Kasumi-1 (cell line): ENCODE data around the gene POLR1H.

Source experiments
- DNase-seq, 2 experiments: peaks; one replicate each; lab custom pipeline; 2025; lab: John Stamatoyannopoulos, UW

The POLR1H gene

DNA sequence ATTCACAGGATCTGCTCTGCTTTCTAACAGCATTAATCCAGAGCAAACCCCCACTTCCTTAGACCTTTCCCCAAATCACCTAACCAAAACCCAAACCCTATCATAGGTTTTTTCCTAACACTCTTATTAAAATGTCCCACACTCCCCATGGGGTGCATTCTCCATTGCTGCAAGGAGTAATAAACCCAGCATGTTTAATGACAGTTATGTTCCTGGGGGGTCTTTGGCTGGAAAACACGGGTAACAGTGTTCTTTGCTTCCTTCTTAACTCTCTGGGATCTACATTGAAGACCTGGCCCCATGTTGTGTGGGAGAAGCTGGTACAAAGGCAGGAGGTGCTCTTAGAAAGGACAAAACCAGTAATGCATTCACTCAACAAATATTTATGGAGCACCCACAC, 35.8 kb downstream of the POLR1H start:
- no peak for DNase-seq

- DNase-seq, result no peak
Observed at GRCh38 chr6:30097902-30098768, 37.1 kb downstream of the POLR1H start.

GRCh38 chr6:30100154-30100553, 39.1 kb downstream of the POLR1H start:
- DNase-seq, result no peak

- no peak for DNase-seq
Observed at GRCh38 chr6:30100585-30101443, 39.7 kb downstream of the POLR1H start.

DNA sequence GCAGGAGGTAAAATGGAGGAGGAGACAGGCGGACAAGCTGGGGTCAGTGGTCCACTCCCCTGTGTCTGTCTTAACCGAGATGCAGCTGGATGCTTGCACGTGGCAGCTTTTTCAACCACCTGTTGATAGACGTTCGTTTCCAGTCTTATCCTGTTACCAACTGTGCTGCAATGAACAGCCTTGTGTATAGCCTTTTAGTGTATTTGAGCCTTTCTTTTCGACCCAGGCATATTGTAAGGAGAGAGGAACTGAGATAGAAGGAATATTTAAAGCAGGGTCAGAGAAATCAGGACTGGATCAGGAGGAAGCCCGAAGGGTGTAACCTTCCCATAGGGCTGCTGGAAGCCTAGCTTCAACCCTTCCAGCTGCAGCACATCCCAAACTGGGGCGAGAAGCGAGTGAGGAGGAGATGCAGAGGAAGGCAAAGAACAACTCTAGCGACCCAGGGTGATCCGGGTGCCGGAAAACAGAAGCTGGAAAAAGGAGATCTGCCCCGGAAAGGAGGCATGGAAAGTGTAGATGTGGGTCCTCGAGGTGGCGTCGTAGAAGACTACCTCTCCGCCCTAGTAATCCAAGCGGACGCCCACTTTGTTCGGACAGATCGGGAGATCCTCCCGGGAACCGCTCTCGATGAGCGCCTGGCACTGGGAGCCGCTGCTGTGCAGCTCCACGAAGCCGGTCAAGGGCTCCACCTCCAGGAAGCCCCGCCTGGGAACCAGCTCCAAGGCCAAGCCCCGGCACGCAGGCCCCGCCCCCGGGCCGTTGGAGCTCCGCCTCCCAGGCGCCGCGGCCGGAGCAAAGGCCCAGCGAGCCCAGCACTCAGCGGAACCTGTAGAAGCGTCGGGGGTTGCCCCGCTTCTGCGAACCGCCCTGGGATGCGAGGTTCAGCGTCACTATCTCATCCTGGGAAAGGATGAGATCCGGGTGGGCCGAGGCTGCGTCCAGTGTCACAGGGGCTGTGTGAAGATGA, 40.7 kb downstream of the POLR1H start:
- peak; percentile 48 to 51 for DNase-seq

DNA sequence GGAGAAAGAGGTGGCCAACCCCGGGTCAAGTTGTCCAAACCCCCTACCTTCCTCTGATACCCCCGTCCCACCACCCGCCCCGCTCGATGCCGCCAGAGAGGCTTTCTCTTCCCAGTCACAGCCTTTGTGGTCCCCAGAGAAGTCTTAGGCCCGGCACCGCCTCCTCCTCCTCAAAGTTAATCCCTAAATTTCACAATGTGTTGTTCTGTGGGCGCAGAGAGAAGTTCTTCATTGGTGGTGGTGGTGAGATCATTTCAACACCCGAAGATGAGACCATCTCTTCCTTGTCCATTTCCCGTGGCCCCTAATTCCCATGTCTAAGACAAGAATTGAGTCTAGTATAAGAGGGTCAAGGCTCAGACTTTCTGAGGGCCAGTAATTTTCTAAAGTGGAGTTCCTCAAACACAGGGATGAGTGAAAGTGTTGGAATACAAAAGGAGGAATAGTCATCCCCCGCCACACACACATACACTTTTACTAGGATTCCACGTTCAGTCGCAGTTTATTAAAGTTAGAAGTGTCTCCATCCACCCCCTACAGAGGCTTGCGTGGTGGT, 41.4 kb downstream of the POLR1H start:
- DNase-seq, result no peak

DNA sequence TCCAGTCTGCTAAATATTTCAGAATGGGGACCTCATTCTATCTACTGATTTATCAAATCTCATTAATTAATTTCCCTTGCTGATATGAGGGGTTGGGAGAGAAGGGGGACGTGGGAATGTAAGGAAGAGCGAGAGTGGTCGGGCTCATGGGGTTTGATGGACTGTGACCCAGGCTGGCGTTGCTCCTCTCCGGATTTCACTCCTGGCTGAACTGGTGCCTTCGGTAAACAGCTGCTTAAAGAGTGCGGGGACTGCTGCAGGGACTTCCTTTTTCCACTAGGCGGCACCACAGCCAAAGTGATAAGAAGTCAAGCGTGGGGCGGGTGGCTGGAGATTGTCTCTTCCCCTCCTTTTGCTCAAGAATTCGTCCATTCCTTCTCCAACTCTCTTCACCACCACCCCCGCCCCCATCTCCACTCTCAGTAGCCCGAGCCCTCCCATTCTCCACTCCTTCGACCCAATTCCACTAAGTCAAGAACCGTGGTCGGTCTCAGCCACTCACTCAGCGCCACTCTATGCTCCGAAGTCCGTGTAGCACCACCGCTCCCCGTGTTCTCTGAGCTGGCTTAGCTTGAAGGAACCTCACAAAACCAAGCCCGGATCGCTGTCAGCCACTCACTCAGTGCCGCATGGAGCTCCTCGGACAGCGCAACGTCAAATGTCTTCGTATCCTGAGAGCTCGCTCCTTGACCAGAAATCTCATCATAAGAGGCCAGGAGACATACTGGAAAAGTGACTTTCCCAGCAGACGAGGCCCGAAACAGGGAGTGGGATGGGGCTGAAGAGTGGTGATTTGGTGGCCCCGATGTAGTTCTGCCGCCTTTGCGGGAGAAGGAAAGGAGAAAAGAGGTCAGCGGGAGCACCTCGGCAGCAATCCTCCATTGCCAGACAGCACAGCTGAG, 42.2 kb downstream of the POLR1H start:
- peak; percentile 90 to 93 for DNase-seq

- no peak for DNase-seq
Observed at GRCh38 chr6:30103872-30104179, 42.8 kb downstream of the POLR1H start.

DNA sequence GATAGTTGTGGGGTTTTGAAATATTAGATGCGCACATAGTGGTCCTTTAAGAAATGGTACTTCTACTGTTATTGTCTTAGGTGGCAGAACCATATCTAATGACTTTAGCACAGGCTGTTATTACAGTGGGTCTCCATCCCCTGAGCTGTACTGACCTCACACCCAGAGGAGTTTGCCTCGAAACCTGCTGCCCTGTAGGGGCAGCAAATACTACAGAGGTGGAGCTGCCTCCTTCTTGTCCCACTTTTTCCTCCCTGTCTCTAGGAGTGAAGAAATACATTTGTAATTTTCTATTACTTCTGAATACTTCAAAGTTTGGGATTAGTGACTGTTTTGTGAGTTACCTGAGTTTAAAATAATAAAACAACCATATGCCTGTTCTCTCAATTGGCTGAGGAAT, 43.6 kb downstream of the POLR1H start:
- no peak for DNase-seq

GRCh38 chr6:30111266-30111856, 50.3 kb downstream of the POLR1H start:
- no peak for DNase-seq

GRCh38 chr6:30112402-30112994, 51.4 kb downstream of the POLR1H start:
- DNase-seq, result no peak

- DNase-seq, result no peak
Observed at GRCh38 chr6:30113003-30113759, 52.1 kb downstream of the POLR1H start, which contains the start of gene TRIM31. Gene TRIM31 (minus strand): TSS chr6:30113090. CDS start chr6:30112805, 285 bp downstream.

GRCh38 chr6:30113841-30114240, 52.8 kb downstream of the POLR1H start:
- DNase-seq, result no peak
